Measurements from ENCODE around the gene CDH4.

The CDH4 gene

GRCh38 chr20:61682996-61683681 lies 431.1 kb downstream of the CDH4 start:
- DNase-seq, result peak; percentile 8

DNA sequence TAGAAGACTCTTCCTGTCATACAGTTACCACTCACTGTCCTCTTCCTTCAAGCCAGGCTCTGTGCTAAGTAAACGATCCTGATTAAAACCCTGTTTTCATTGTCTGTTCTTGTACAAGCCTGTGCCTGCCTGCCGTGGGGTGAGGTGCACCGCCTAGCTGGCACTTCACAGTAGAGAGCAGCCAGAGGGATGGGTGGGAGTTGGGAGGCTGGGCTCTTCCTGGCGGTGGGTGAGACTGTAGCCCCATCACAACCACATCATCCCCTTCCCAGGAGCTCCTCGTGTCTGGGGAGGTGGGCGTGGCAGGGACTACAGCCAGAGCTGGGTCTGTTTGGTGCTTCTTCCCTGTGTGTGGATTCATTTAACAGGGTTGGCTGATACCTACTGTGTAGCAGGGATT lies 431.7 kb downstream of the CDH4 start:
- no peak for DNase-seq

DNA sequence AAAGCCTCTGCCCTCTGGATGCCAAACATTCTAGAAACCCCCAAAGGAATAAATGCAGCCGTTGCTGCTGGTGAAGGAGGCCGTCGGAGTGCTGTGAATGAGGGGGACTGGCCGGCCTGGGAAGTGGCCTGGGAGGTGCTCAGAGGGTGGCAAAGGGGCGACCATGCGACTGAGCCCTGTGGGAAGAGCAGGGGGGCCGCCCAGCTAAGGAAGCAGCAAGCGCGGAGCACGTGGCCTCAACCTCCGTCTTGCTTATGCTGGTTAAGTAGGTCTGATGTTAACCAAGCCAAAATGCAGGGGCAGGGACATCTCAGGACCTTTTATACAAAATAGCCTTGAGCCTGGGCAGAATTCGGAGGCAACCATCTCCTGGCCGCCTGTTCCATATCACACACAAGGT lies 432.1 kb downstream of the CDH4 start:
- no peak for DNase-seq

DNA sequence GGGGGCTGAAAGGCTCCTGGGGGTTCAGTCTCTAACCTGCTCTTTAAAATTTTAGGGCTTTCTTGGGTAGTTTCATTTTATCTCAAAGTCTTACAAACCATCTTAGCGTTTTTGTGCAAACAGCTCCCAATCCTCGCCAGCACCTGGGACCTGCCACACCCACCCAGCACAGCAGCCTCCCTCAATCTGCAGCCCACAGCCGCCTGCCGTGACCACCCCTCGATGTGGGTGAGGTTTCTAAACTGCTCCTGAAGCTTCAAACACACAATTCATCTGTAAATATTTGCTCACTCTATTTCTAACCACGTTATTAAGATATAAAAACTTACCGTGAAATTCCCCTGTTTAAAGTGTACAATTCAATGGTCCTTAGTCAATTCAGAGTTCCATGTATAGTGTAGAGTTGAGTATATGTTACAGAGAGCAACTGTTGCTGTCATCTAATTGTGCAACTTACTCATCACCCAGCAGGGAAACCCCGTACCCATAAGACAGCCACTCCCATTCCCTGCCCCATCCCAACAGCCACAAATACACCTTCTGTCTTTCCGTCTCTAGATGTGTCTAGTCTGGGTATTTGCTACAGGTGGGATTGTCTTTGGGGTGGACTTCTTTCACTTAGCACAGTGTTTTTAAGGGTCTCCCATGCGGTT lies 432.6 kb downstream of the CDH4 start:
- no peak for DNase-seq

DNA sequence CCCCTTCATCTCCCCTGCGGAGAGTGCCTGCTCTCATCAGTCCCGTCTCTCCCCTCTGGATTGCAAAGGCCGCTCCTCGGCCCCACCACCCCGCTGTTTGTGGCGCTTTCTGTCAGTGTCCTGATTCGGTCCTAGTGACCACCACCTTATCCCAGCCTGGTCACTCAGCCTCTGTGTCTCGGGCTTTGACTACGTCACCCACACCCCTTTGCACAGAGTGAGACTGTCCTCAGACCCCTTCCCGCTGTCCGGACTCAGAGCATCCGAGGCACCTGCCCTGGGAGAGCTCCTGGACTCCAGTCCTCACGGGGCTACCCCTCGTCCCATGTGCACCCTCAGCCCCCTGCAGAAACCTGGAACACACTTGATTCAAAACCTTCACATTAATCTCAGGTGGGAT lies 433.4 kb downstream of the CDH4 start:
- DNase-seq, result no peak

GRCh38 chr20:61686051-61686936 lies 434.2 kb downstream of the CDH4 start:
- DNase-seq, result no peak

GRCh38 chr20:61688411-61688810 lies 436.4 kb downstream of the CDH4 start:
- no peak for DNase-seq

GRCh38 chr20:61690150-61690549 lies 438.1 kb downstream of the CDH4 start:
- DNase-seq, result no peak

GRCh38 chr20:61690993-61691838 lies 439.2 kb downstream of the CDH4 start:
- DNase-seq, result no peak

DNA sequence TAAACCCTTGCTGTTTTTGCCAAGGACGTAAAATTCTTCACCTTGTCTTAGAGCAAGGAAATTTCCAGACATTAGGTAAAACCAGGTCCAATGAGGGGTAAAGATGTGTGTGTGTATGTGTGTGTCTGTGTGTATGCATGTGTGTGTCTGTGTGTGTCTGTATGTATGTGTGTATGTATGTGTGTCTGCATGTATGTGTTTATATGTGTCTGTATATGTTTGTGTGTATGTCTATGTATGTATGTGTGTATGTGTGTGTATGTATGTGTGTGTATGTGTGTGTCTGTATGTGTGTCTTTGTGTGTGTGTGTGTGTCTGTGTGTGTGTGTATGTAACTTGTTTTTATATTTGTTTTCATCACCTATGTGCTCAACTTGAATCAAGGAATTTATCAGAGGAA lies 439.9 kb downstream of the CDH4 start:
- no peak for DNase-seq

GRCh38 chr20:61692479-61692878 lies 440.4 kb downstream of the CDH4 start:
- DNase-seq, result no peak

DNA sequence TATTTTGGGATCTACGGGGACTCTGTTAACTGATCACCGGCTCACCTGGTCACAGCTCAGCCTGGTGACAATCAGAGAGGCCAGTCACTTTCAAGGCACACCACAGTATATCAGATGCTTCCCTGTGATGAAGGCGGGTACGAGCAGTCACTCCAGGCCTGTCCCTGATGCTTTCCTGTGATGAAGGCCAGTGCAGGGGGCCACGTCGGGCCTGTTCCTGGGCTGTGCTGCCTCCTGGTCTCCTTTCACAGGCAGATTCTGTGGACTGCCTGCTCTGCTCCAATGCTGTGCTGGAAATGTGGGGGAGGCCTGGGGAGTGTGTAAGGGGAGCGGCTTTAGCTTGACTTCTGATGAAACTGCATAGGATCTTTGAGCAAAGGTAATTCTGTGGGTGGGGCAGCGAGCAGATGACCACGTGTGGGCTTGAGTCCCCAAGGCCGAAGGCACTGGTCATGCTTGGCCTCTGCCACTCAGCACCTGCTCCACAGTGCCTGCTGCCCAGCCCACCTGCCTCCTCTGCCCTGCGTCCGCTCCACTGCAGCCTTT lies 441.1 kb downstream of the CDH4 start:
- no peak for DNase-seq

- no peak for DNase-seq
Measured at GRCh38 chr20:61694682-61695081, 442.6 kb downstream of the CDH4 start.

- no peak for DNase-seq
Measured at GRCh38 chr20:61695741-61696140, 443.7 kb downstream of the CDH4 start.

DNA sequence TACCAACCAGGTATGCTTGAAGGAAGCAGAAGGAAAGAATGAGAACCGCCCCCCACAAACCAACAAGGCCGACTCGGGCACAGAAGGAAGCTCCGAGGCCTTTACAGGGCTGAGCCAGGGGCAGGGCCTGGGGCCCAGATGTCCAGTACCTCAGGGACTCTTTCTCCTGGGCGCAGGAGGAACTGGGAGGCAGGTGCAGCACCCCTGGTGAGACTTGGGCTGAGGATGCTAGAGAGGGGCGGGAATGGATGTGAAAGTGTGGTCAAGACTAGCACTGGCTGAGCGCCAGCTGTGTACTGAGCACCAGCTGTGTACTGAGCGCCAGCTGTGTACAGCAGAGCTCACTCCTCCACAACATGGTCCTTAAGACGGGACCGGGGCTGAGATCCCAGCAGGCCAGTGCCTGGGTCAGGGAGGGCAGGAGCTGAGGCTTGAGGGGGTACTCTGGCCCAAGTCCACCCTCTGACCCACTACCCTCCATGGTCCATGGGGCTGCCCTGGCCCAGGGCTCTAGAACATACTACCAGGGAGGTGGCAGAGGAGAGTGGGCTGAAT lies 444.2 kb downstream of the CDH4 start:
- DNase-seq, result no peak

GRCh38 chr20:61697666-61698597 lies 445.9 kb downstream of the CDH4 start:
- DNase-seq, result no peak

GRCh38 chr20:61698598-61699494 lies 446.8 kb downstream of the CDH4 start:
- no peak for DNase-seq

DNA sequence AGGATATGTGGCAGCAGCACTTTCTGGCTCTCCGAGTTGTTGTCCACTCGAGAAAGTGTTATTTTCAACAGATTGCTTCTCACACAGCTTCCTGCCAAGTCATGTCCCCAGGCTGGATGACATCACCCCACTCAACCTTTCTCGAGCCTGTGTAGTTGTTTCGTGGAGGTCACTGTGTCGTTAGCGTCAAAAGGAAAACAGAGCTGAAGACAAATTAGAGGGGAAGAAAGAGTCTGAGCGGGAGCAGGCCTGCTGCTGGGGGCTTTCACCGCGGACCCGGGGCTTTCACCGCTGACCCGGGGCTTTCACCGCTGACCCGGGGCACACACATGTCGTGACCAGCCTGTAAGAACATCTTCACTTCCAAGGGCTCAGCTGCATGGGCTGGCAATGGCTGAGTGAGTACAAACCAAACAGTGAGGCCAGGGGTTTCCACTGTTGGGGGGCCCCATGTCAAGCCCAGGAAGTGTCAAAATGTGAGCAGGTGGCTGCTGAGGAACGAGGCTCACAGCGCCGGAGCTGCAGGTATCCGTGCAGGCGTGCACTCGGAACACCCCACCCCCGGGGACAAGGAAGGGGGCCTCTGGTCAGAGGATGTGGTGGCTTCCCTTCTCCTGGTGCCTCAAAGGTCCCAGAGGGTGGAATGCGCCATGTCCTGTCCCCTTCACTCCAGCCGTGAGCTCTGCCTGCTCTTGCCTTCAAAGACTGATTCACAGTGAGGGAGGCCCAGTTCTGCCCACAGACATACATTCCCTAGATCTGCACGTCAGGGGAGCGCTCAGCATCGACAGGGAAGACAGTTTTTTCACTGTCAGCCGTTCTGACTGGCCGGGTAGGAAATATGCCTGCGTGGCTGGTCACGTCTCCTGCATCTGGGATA lies 447.7 kb downstream of the CDH4 start:
- peak; percentile 10 for DNase-seq

DNA sequence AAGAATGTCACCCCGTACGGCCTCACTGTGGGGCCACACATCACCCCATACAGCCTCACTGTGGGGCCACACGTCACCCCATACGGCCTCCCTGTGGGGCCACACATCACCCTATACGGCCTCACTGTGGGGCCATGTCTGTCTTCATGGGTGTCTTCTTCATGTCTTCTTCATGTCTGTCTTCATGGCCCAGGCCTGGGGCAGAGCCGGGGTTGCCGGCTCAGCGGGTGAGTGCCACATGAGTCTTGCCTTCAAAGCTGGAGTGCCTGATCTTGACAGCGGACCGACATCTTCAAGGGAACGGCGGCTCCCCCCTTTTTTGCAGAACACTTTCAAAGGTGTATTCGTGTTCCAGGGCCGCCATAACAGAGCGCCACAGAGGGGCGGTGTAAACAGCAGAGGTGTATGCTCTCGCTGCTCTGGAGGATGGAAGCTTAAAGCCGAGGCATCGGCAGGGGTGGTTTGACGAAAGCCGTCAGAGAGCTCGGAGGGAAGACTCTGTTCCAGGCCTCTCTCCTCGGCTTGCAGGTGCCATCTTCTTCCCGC lies 448.6 kb downstream of the CDH4 start:
- DNase-seq, result no peak
